Astrocyte of the cerebellum (primary cell): ENCODE measurements around the gene EDARADD.
"Not testable (repeated sequence)": the region's sequence is repeated elsewhere in the genome, so short reads cannot be mapped to it uniquely, and the experiment has no call there.

ENCODE experiments used
- DNase-seq: peaks from one replicate; pipeline ENCODE4 v3.0.0-alpha.2; 2011; ENCODE audit warnings: low read depth
- H3K4me3 ChIP-seq: 2 replicates; pipeline ENCODE4 v1.5.1; 2011; ENCODE audit warnings: mild to moderate bottlenecking, low read depth, low read length, moderate library complexity
- CTCF ChIP-seq: IDR thresholded peaks from 2 replicates; pipeline ENCODE4 v1.5.1; 2012; ENCODE audit warnings: low read length, low read depth, moderate library complexity, mild to moderate bottlenecking; ENCODE audit errors: missing control alignments
- in situ Hi-C: cut with HindIII; loops from 2 replicates; pipeline ENCODE4 v1.10.0; 2017; ENCODE audit warnings: low sequenced_read_pairs

The EDARADD gene

DNA sequence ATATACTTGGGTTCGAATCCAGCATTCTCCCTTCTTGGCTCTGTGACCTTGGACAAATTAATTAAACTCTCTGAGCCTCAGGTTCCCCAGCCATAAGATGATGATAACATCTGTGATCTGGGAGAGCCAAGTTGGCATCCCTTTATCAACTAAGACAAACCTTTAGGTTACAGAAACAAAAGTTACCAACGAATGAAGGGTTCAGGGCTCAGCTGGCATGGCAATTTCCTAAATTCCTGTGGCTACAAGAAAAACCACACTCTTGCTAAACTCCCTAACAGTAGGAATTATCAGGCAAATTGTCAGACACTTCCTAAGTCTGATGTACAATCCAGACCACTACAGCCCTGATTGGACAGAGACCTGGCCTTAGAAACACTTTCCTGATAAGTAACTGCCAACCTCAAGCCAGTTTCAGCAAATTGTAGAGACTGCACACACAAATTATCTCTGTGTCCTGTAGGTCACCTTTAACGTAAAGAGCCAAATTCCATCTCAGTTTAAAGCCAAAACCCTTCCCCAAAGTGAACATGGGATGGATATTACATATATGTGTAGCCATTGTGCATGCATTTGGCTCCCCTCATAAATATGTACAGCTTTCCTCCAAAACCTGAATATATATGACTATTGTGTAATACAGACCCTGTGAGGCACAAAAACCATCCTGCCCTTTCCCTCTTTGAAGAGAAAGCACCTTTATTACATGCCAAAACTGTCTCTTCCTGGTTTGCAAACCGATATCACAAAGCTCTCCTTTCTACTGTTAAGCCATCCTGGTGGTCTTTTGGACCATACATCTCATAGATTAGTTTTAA is 39.5 kb upstream of the EDARADD start:
- DNase-seq, result peak; percentile 28
- in situ Hi-C loops, result no loop called here
- no peak overlapping the region for H3K4me3 ChIP-seq
- TF ChIP-seq CTCF, result no peak

DNA sequence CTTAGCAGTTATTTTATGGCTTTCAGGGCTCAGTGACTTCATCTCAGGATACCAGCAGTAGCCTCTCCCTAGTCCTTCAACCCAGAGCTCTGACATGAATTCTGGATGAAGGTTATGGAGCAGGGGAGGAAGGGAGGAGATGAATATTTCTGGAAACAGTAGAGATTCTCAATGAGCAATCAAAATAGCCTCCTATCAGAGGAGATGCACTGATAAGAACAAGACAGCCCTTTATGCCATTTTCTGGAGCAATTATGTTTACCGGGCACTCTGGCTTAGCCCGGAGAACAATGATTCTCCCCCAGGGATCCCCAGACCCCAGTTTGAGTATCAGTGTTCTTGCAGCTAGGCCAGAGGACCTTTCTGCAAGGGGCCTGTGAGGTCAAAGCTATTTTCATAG is 37.9 kb upstream of the EDARADD start:
- no peak overlapping the region for H3K4me3 ChIP-seq
- TF ChIP-seq CTCF, result no peak
- in situ Hi-C loops, result no loop called here
- DNase-seq, result no peak

GRCh38 chr1:236361909-236362590 is 32.0 kb upstream of the EDARADD start:
- H3K4me3 ChIP-seq, result no peak overlapping the region
- no peak for TF ChIP-seq CTCF
- in situ Hi-C loops, result no loop called here
- DNase-seq, result no peak

GRCh38 chr1:236363237-236363636 is 30.8 kb upstream of the EDARADD start:
- no peak overlapping the region for H3K4me3 ChIP-seq
- no peak for TF ChIP-seq CTCF
- DNase-seq, result no peak
- in situ Hi-C loops, result no loop called here

- H3K4me3 ChIP-seq, result no peak overlapping the region
- DNase-seq, result no peak
- TF ChIP-seq CTCF, result no peak
- in situ Hi-C loops, result no loop called here
Measured at GRCh38 chr1:236365999-236366570, 28.0 kb upstream of the EDARADD start.

GRCh38 chr1:236366681-236367080 is 27.4 kb upstream of the EDARADD start:
- H3K4me3 ChIP-seq, in situ Hi-C loops, DNase-seq: not testable (repeated sequence)

- no peak for TF ChIP-seq CTCF
- no peak overlapping the region for H3K4me3 ChIP-seq
- in situ Hi-C loops, result no loop called here
- DNase-seq, result no peak
Measured at GRCh38 chr1:236370420-236370819, 23.7 kb upstream of the EDARADD start.
